ENCODE results near the gene ZNF644. TPM values are rescaled to one million over a fixed set of nuclear protein-coding genes. Genes with fewer than 3 reads are reported as not detected.

ZNF644 gene
- total RNA-seq, 1 experiment from 2014 or later = 71.4 TPM

- no peak for TF ChIP-seq SMAD3 (CRISPR knock-in tag; IDR thresholded peaks at IDR 0.05; ENCODE audit: borderline replicate concordance)
- no peak for TF ChIP-seq NFATC4 (CRISPR knock-in tag; IDR thresholded peaks at IDR 0.05)
- no peak for TF ChIP-seq ETV6 (CRISPR knock-in tag; IDR thresholded peaks at IDR 0.05)
- ChIA-PET CTCF (no interaction called here), POLR2A (no interaction called here)
- no peak for ATAC-seq
- Mint-ChIP-seq H3K4me3 (no peak overlapping the region), H3K9me3 (no peaks in the 10 kb centered on the region), H3K27me3 (ENCODE audit: low read depth) (no peaks in the 10 kb centered on the region), H3K4me1 (peaks cover 80% of the 10 kb centered on the region), H3K36me3 (0 out of 2 replicates have a peak, but pooled peaks cover 2% of the 10 kb centered on the region), H3K27ac (no peak overlapping the region)
- no peak for DNase-seq (ENCODE audit: low spot score)
Observed at GRCh38 chr1:91011726-91012125, 10.1 kb downstream of the ZNF644 start.

GRCh38 chr1:91007827-91008226, 14.0 kb downstream of the ZNF644 start:
- H3K36me3 Mint-ChIP-seq = peaks cover 24% of the 10 kb centered on the region
- H3K4me3 Mint-ChIP-seq = no peak overlapping the region
- CTCF ChIA-PET = interaction anchor here (1.6 to 2.5 kb wide), 2 partner anchors 157 to 284 kb away, joined by 8 to 10 read pairs; no protein-coding TSS in a partner anchor
- peak overlapping the region; percentile 80 for H3K27ac Mint-ChIP-seq
- TF ChIP-seq PREB (CRISPR knock-in tag; IDR thresholded peaks at IDR 0.05; ENCODE audit: borderline replicate concordance) = no peak
- TF ChIP-seq SMAD3 (CRISPR knock-in tag; IDR thresholded peaks at IDR 0.05; ENCODE audit: borderline replicate concordance) = no peak
- no peak for TF ChIP-seq ZBTB21 (CRISPR knock-in tag; IDR thresholded peaks at IDR 0.05; ENCODE audit: borderline replicate concordance)
- TF ChIP-seq ZNF263 (CRISPR knock-in tag; IDR thresholded peaks at IDR 0.05; ENCODE audit: low read depth) = no peak
- no peak for TF ChIP-seq ZNF219 (CRISPR knock-in tag; IDR thresholded peaks at IDR 0.05; ENCODE audit: borderline replicate concordance)
- no peak for TF ChIP-seq CREM (CRISPR knock-in tag; IDR thresholded peaks at IDR 0.05)
- no peak for TF ChIP-seq PRRX2 (CRISPR knock-in tag; IDR thresholded peaks at IDR 0.05)
- no peak for TF ChIP-seq FOXP4 (CRISPR knock-in tag; IDR thresholded peaks at IDR 0.05)
- TF ChIP-seq E2F4 (CRISPR knock-in tag; IDR thresholded peaks at IDR 0.05; ENCODE audit: borderline replicate concordance, low read depth) = no peak
- no peak for TF ChIP-seq NFE2L1 (CRISPR knock-in tag; IDR thresholded peaks at IDR 0.05)
- TF ChIP-seq IRF1 (CRISPR knock-in tag; IDR thresholded peaks at IDR 0.05) = no peak
- TF ChIP-seq KAT7 (CRISPR knock-in tag; IDR thresholded peaks at IDR 0.05; ENCODE audit: borderline replicate concordance) = no peak
- TF ChIP-seq TP53 (CRISPR knock-in tag; IDR thresholded peaks at IDR 0.05) = no peak
- TF ChIP-seq STAT6 (CRISPR knock-in tag; conservative IDR thresholded peaks at IDR 0.05; ENCODE audit: low read depth) = no peak
- TF ChIP-seq GABPB1 (CRISPR knock-in tag; IDR thresholded peaks at IDR 0.05) = no peak
- POLR2A ChIA-PET = no interaction called here
- ATAC-seq (no peak), DNase-seq (ENCODE audit: low spot score) (no peak)
- H3K4me1 Mint-ChIP-seq = peaks cover 60% of the 10 kb centered on the region
- no peaks in the 10 kb centered on the region for H3K27me3 Mint-ChIP-seq (ENCODE audit: low read depth)
- H3K9me3 Mint-ChIP-seq = peaks cover 11% of the 10 kb centered on the region

All from WTC11 (cell line).